RWPE1 (cell line): ENCODE measurements around the gene CTNNA3.
"Not testable (repeated sequence)": the region's sequence is repeated elsewhere in the genome, so short reads cannot be mapped to it uniquely, and the experiment has no call there.

ENCODE experiments used
- CTCF ChIA-PET: fragments of 350-600 bp; sonication (Branson Sonifier 250); formaldehyde crosslinking; extraction: SDS; loops from one replicate; lab custom pipeline; 2021; lab: Yijun Ruan, JAX
- POLR2A ChIA-PET: fragments of 400-600 bp; formaldehyde crosslinking; extraction: SDS; loops from one replicate; lab custom pipeline; 2020; ENCODE audit warnings: antibody characterized with exemption; ENCODE audit not compliant: low non-redundant PET; lab: Yijun Ruan, JAX
- DNase-seq: peaks from one replicate; pipeline ENCODE4 v3.0.0; 2012; ENCODE audit warnings: low spot score
- H3K27ac ChIP-seq: fragments of 450-650 bp; 2 replicates; pipeline ENCODE4 v1.5.1; 2017
- CTCF ChIP-seq: fragments of 450-650 bp; conservative IDR thresholded peaks from 2 replicates; pipeline ENCODE4 v1.5.1; 2017; ENCODE audit warnings: low read depth, mild to moderate bottlenecking

The CTNNA3 gene

GRCh38 chr10:67464278-67464677 lies 231.7 kb downstream of the CTNNA3 start:
- no peak for DNase-seq
- H3K27ac ChIP-seq = no peak overlapping the region
- ChIA-PET POLR2A (no interaction called here), CTCF (interaction anchor here (0.7 kb wide), 1 partner anchor 10 kb away, joined by 3 read pairs; no protein-coding TSS in a partner anchor)
- TF ChIP-seq CTCF = no peak

- TF ChIP-seq CTCF = no peak
- ChIA-PET CTCF (no interaction called here), POLR2A (no interaction called here)
- no peak for DNase-seq
- no peak overlapping the region for H3K27ac ChIP-seq
Measured at GRCh38 chr10:67452892-67453291, 243.1 kb downstream of the CTNNA3 start.

DNA sequence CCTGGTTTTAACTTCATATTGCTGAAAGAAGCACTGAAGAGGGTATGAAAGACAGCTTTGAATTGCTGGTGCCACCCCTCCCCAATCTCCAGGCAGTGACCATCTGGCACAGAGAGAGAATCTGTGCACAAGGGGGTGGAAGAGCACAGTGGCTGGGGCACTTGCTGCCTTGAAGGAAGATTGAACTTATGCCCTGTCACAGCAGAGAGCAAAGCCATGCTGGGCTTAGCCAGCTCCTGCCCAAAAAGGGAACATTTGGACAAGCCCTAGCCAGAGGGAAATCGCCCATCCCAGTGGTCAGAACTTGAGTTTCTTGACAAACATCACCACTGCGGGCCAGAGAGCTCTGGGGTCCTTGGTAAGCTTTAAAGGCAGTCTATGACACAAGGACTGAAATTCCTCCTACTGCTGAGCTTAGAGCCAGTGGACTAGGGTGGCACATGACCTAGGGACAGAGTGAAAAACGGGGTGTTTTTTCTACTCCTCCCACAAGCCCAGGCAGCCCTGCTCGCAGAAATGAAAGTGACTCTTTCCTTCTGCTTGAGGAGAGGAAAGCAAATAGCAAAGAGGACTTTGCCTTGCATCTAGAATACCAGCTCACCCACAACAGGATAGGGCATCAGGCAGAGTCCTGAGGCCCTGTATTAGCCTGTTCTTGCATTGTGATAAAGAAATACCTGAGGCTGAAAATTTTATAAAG lies 257.2 kb downstream of the CTNNA3 start:
- TF ChIP-seq CTCF = no peak
- ChIA-PET POLR2A (no interaction called here), CTCF (interaction anchor here (0.9 kb wide), 1 partner anchor 26 kb away, joined by 3 read pairs; no protein-coding TSS in a partner anchor)
- no peak for DNase-seq
- H3K27ac ChIP-seq = no peak overlapping the region

DNA sequence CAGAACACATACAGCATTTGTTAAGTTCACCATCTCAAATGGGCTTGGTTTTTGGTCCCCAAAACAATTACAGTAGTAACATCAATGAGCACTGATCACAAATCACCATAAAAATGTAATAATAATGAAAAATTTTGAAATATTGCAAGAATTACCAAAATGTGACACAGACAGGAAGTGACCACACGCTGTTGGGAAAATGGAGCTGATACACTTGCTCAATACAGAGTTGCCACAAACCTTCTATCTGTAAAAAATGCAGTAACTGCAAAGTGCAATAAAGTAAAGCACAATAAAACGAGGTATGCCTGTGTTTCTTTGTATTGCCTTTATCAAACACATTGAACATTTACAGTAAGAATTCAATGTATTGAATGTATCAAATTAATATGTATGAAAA lies 262.7 kb downstream of the CTNNA3 start:
- POLR2A ChIA-PET = no interaction called here
- no peak overlapping the region for H3K27ac ChIP-seq
- no peak for TF ChIP-seq CTCF
- CTCF ChIA-PET = interaction anchor here (0.7 kb wide), 1 partner anchor 1149 kb away, joined by 3 read pairs; no protein-coding TSS in a partner anchor
- no peak for DNase-seq

- TF ChIP-seq CTCF = no peak
- CTCF ChIA-PET = no interaction called here
- no peak for DNase-seq
- no peak overlapping the region for H3K27ac ChIP-seq
- POLR2A ChIA-PET = no interaction called here
Measured at GRCh38 chr10:67402620-67403019, 293.4 kb downstream of the CTNNA3 start.

DNA sequence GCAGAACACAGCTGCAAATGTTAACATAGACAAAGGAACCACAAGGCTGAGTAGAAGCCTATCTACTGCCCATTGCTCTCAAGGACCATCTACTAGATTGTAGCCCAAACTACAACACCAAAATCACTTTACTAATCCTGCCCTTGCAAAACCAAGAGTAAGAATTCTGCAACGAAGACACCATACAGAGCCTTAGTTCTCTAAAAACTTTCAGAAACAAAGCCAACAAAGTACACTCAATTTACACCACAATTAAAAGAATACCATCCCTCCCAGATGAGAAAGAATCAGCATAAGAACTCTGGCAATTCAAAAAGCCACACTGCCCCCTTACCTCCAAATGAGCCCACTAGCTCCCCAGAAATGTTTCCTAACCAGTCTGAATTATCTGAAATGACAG lies 294.3 kb downstream of the CTNNA3 start:
- CTCF ChIA-PET = no interaction called here
- POLR2A ChIA-PET = no interaction called here
- DNase-seq = no peak
- H3K27ac ChIP-seq = no peak overlapping the region
- TF ChIP-seq CTCF = no peak

- H3K27ac ChIP-seq, CTCF ChIA-PET, DNase-seq, POLR2A ChIA-PET: not testable (repeated sequence)
Measured at GRCh38 chr10:67386841-67387533, 309.0 kb downstream of the CTNNA3 start.
